Choroid plexus epithelial cell (primary cell): Measurements from ENCODE around the gene NBPF3.

Experiments
- DNase-seq: peaks from one replicate; pipeline ENCODE4 v3.0.0-alpha.2; 2010; ENCODE audit warnings: low read depth
- H3K4me3 ChIP-seq: 2 replicates; pipeline ENCODE4 v1.5.1; 2011; ENCODE audit warnings: low read depth, mild to moderate bottlenecking, control low read depth, low read length, moderate library complexity
- TF ChIP-seq, protein P1 (sequence below): conservative IDR thresholded peaks from 2 replicates; pipeline ENCODE4 v1.5.1; 2011; ENCODE audit warnings: low read depth, mild to moderate bottlenecking, control low read depth, inconsistent platforms, low read length, moderate library complexity

The NBPF3 gene

GRCh38 chr1:21490774-21491487 lies 51.0 kb downstream of the NBPF3 start:
- TF ChIP-seq, protein P1, sequence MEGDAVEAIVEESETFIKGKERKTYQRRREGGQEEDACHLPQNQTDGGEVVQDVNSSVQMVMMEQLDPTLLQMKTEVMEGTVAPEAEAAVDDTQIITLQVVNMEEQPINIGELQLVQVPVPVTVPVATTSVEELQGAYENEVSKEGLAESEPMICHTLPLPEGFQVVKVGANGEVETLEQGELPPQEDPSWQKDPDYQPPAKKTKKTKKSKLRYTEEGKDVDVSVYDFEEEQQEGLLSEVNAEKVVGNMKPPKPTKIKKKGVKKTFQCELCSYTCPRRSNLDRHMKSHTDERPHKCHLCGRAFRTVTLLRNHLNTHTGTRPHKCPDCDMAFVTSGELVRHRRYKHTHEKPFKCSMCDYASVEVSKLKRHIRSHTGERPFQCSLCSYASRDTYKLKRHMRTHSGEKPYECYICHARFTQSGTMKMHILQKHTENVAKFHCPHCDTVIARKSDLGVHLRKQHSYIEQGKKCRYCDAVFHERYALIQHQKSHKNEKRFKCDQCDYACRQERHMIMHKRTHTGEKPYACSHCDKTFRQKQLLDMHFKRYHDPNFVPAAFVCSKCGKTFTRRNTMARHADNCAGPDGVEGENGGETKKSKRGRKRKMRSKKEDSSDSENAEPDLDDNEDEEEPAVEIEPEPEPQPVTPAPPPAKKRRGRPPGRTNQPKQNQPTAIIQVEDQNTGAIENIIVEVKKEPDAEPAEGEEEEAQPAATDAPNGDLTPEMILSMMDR: peak; percentile 80
- peak; percentile 89 for DNase-seq
- no peak overlapping the region for H3K4me3 ChIP-seq

DNA sequence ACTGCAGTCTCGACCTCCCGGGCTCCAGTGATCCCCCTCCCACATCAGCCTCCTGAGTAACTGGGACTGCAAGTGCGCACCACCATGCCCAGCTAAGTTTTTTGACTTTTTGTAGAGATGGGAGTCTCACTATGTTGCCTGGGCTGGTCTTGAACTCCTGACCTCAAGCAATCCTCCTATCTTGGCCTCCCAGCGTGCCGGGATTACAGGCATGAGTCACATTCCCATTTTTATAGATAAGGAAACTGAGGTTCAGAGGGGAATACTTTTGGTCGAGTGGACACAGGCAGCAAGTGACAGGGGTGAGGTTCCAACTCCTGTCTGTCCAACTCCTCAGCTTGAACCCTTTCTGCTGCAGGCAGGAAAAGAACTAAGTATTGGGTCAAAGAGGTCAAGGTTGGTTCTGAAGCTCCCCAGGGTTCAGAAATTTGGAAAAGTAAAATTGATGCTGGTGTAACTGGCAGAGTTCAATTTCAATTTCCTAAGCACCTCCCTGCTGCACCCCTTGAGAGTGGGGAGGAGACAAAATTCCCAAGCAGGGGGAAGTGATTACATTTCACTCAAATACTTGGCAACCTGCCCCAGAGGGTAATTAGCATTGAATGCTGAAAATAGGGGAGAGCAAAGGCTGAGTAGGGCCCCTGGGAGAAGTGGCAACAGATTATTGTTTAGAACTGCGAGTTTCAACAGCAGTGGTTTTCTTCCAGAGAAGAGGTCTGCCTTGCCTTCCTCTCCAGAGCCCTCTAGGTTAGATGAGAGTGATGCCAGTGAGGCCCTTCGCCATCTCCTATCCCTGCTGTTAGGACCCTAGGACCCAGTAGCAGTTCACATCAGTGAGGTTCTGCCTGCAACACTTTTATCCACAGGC lies 51.8 kb downstream of the NBPF3 start:
- DNase-seq: peak; percentile 44
- no peak overlapping the region for H3K4me3 ChIP-seq
- TF ChIP-seq, protein P1: no peak

GRCh38 chr1:21492356-21492625 lies 52.4 kb downstream of the NBPF3 start:
- H3K4me3 ChIP-seq: no peak overlapping the region
- TF ChIP-seq, protein P1: no peak
- DNase-seq: no peak

GRCh38 chr1:21494196-21494595 lies 54.3 kb downstream of the NBPF3 start:
- TF ChIP-seq, protein P1: no peak
- no peak overlapping the region for H3K4me3 ChIP-seq
- no peak for DNase-seq

DNA sequence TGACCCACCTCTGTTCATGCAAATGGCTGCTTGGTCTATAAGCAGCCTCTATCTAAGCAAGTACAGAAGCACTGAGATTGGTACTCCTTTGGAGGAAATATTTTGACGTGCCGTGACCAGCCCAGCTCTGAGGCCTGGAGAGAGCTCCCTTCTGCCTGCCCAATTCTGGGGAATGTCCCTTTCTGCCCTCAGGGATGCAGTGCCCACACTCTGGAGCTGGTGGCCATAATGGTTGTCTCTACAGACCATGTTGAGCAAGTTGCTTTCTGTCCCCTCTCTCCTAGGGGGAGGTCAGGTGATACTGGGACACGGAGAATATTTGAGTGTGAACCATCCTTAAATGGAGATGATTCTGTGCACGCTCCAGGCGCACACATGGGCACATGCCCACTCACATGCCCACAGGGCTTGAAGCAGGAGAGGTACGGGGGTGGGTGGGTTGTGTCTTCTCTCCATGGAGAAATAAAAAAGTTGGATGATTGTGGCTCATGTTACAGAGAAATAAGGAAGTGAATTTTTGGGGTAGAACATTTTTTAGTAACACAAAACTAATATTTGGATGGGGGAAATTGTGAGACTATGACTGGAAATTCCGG lies 55.4 kb downstream of the NBPF3 start:
- TF ChIP-seq, protein P1: no peak
- DNase-seq: no peak
- no peak overlapping the region for H3K4me3 ChIP-seq

DNA sequence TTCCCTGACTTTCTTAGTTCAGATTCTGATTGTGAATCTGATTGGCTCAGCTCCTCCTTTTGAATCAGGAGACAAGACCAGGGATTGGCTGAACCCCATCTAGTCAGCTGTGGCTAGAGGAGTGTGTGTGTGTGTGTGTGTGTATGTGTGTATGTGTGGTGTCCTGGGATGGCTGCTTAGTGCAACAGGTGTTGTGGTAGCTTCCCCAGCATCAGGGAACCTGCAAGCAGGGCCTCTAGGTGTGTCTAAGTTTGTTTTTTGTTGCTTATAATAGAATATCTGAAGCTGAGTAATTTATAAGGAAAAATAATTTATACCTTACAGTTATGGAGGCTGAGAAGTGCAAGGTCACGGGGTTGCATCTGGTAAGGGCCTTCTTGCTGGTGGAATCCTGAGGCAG lies 56.1 kb downstream of the NBPF3 start:
- DNase-seq: no peak
- H3K4me3 ChIP-seq: no peak overlapping the region
- TF ChIP-seq, protein P1: no peak
